IMR-90 (cell line): ENCODE data around the gene OSBPL2. TPM values are rescaled to one million over a fixed set of nuclear protein-coding genes. Genes with fewer than 3 reads are reported as not detected.
A peak's percentile ranks its signal among the peaks of the same experiment; 100 is the strongest.

Experiments used
- ATAC-seq: fragments of 200-7000 bp; cut with Tn5 transposase; 2 replicates; pipeline ENCODE4 v1.9.1; 2020; ENCODE audit warnings: low read depth, mild to moderate bottlenecking, moderate library complexity
- BruUV-seq: library from RNA; stranded (reverse); fragments of 400-500 nt; replicated peaks from 2 replicates; lab custom pipeline; 2021; lab: Mats Ljungman, UMichigan
- CTCF ChIA-PET: fragments of 300-600 bp; formaldehyde crosslinking; extraction: SDS; loops from one replicate; lab custom pipeline; 2021; ENCODE audit warnings: antibody characterized with exemption; lab: Yijun Ruan, JAX
- POLR2A ChIA-PET: fragments of 300-600 bp; sonication (Branson Sonifier 250); formaldehyde crosslinking; loops from one replicate; lab custom pipeline; 2022; ENCODE audit warnings: antibody characterized with exemption; ENCODE audit not compliant: unreplicated experiment; lab: Charles Lee
- DNase-seq: peaks from one replicate; pipeline ENCODE4 v3.0.0; 2013
- H2AFZ ChIP-seq: replicated peaks from 2 replicates; pipeline ENCODE3; 2013; ENCODE audit warnings: low read length, mild to moderate bottlenecking; ENCODE audit not compliant: poor library complexity
- H2AK5ac ChIP-seq: 2 replicates; pipeline ENCODE4 v1.6.1; 2013; ENCODE audit warnings: low read depth, low read length, inconsistent platforms
- H2AK9ac ChIP-seq: replicated peaks from 2 replicates; pipeline ENCODE3; 2013; ENCODE audit warnings: mild to moderate bottlenecking, low read depth, low read length, moderate library complexity; ENCODE audit not compliant: poor library complexity
- H2BK120ac ChIP-seq: 2 replicates; pipeline ENCODE4 v1.6.1; 2013; ENCODE audit warnings: low read depth, low read length, inconsistent platforms
- H2BK15ac ChIP-seq: 3 replicates; pipeline ENCODE4 v1.6.1; 2013; ENCODE audit warnings: low read depth, low read length, inconsistent platforms
- H2BK20ac ChIP-seq: 2 replicates; pipeline ENCODE4 v1.6.1; 2013; ENCODE audit warnings: low read depth, mild to moderate bottlenecking, inconsistent platforms, low read length, moderate library complexity
- H2BK5ac ChIP-seq: 2 replicates; pipeline ENCODE4 v1.6.1; 2013; ENCODE audit warnings: mild to moderate bottlenecking, low read depth, low read length, inconsistent platforms; ENCODE audit not compliant: poor library complexity, severe bottlenecking
- H3K14ac ChIP-seq: replicated peaks from 2 replicates; pipeline ENCODE4 v1.6.1; 2013; ENCODE audit warnings: low read depth, low read length, inconsistent platforms
- H3K18ac ChIP-seq: 2 replicates; pipeline ENCODE4 v1.6.1; 2013; ENCODE audit warnings: low read depth, low read length, control low read depth
- H3K23ac ChIP-seq: 2 replicates; pipeline ENCODE4 v1.6.1; 2013; ENCODE audit warnings: low read depth, low read length, inconsistent platforms
- H3K27ac ChIP-seq: 2 replicates; pipeline ENCODE4 v1.5.1; 2013; ENCODE audit warnings: mild to moderate bottlenecking, control low read depth, low read length; ENCODE audit not compliant: insufficient read depth
- H3K27me3 ChIP-seq: 2 replicates; pipeline ENCODE4 v1.6.1; 2013; ENCODE audit warnings: low read length; ENCODE audit not compliant: control insufficient read depth, insufficient read depth
- H3K36me3 ChIP-seq: 2 replicates; pipeline ENCODE4 v1.6.1; 2013; ENCODE audit warnings: low read length, mixed read lengths; ENCODE audit not compliant: control insufficient read depth, insufficient read depth
- H3K4ac ChIP-seq: 2 replicates; pipeline ENCODE4 v1.6.1; 2013; ENCODE audit warnings: low read depth, low read length, inconsistent platforms
- H3K4me1 ChIP-seq: 2 replicates; pipeline ENCODE4 v1.6.1; 2013; ENCODE audit warnings: low read length, mixed read lengths; ENCODE audit not compliant: control insufficient read depth, insufficient read depth
- H3K4me2 ChIP-seq: 2 replicates; pipeline ENCODE4 v1.6.1; 2013; ENCODE audit warnings: low read depth, mild to moderate bottlenecking, control low read depth, low read length, moderate library complexity
- H3K4me3 ChIP-seq: 2 replicates; pipeline ENCODE4 v1.5.1; 2013; ENCODE audit warnings: low read depth, mild to moderate bottlenecking, control low read depth, low read length, moderate library complexity; ENCODE audit not compliant: insufficient read depth
- H3K56ac ChIP-seq: 2 replicates; pipeline ENCODE4 v1.6.1; 2013; ENCODE audit warnings: low read length, inconsistent platforms; ENCODE audit not compliant: insufficient read depth; ENCODE audit errors: extremely low read depth
- H3K79me1 ChIP-seq, 2 experiments: 2 replicates each; pipeline ENCODE4 v1.6.1; 2013; ENCODE audit warnings: low read length in 2 of 2, inconsistent platforms in 1 of 2, low read depth in 1 of 2
- H3K9ac ChIP-seq: 2 replicates; pipeline ENCODE4 v1.6.1; 2013; ENCODE audit warnings: low read depth, low read length, control low read depth
- H3K9me1 ChIP-seq: 2 replicates; pipeline ENCODE4 v1.6.1; 2013; ENCODE audit warnings: low read length, inconsistent platforms; ENCODE audit not compliant: insufficient read depth
- H3K9me3 ChIP-seq: 2 replicates; pipeline ENCODE4 v1.6.1; 2013; ENCODE audit warnings: low read length; ENCODE audit not compliant: control insufficient read depth, insufficient read depth
- H4K20me1 ChIP-seq: 2 replicates; pipeline ENCODE4 v1.6.1; 2013; ENCODE audit warnings: low read length, inconsistent platforms; ENCODE audit not compliant: insufficient read depth
- H4K5ac ChIP-seq: 2 replicates; pipeline ENCODE4 v1.6.1; 2013; ENCODE audit warnings: mild to moderate bottlenecking, low read depth, low read length, control low read depth
- H4K8ac ChIP-seq, 2 experiments: 2 replicates each; pipeline ENCODE4 v1.6.1; 2013; ENCODE audit warnings: low read depth in 2 of 2, low read length in 2 of 2, control low read depth in 1 of 2, inconsistent platforms in 1 of 2
- H4K91ac ChIP-seq: 2 replicates; pipeline ENCODE4 v1.6.1; 2013; ENCODE audit warnings: low read depth, low read length, inconsistent platforms; ENCODE audit not compliant: insufficient read depth
- BHLHE40 ChIP-seq: fragments of 150-350 bp; IDR thresholded peaks from 2 replicates; pipeline ENCODE4 v1.6.1; 2016; ENCODE audit warnings: mild to moderate bottlenecking, low read depth, low read length
- CEBPB ChIP-seq: IDR thresholded peaks from 2 replicates; pipeline ENCODE4 v1.6.1; 2012; ENCODE audit warnings: low read depth, low read length, improper control_type of control experiment
- FOS ChIP-seq: fragments of 150-350 bp; IDR thresholded peaks from 2 replicates; pipeline ENCODE4 v1.6.1; 2016; ENCODE audit warnings: low read depth, low read length
- MAZ ChIP-seq: IDR thresholded peaks from 2 replicates; pipeline ENCODE4 v1.6.1; 2012; ENCODE audit warnings: low read depth, mild to moderate bottlenecking, low read length, improper control_type of control experiment, moderate library complexity, borderline replicate concordance
- MXI1 ChIP-seq: IDR thresholded peaks from 2 replicates; pipeline ENCODE4 v1.6.1; 2012; ENCODE audit warnings: low read depth, mild to moderate bottlenecking, low read length, moderate library complexity, borderline replicate concordance
- SMC3 ChIP-seq: fragments of 150-350 bp; IDR thresholded peaks from 2 replicates; pipeline ENCODE4 v1.6.1; 2016; ENCODE audit warnings: low read depth, mild to moderate bottlenecking, antibody characterized with exemption, low read length, moderate library complexity
- WGBS, 2 experiments: methylation state at CpG; one replicate each; pipeline versions ENCODE4 v1.1.5 to v1.1.7; 2013; ENCODE audit warnings: missing lambda C conversion rate in 2 of 2; ENCODE audit not compliant: insufficient read length in 1 of 2; ENCODE audit errors: extremely low coverage in 2 of 2; 5-methylcytosine and 5-hydroxymethylcytosine counted together
- dilution Hi-C: fragments of 300-500 bp; cut with HindIII; formaldehyde crosslinking; loops from one replicate; pipeline ENCODE4 v1.14.3; 2018; ENCODE audit warnings: low sequenced_read_pairs; ENCODE audit not compliant: unreplicated experiment
- in situ Hi-C: fragments of 300-500 bp; cut with MboI; formaldehyde crosslinking; loops from 3 replicates; pipeline ENCODE4 v1.14.3; 2019; ENCODE audit warnings: low sequenced_read_pairs, inconsistent platforms, mixed read lengths
- intact Hi-C: fragments of 100-400 bp; cut with micrococcal nuclease; formaldehyde crosslinking; loops from 2 replicates; pipeline ENCODE4 v1.10.0; 2022
- microRNA-seq, 2 experiments: library from miRNA; stranded (forward) in 1 of 2; unstranded in 1 of 2; fragments of 10-50 nt in 1 of 2; fragments of <30 nt in 1 of 2; gene quantifications in 1 of 2; microRNA quantifications in 1 of 2; one replicate each; pipeline versions ENCODE3 to v1.1.0; 2013 to 2020; ENCODE audit not compliant: insufficient read depth in 1 of 2, insufficient read length in 1 of 2, unreplicated experiment in 1 of 2
- polyA plus RNA-seq, 3 experiments: library from polyadenylated mRNA; depleted of rRNA; stranded (reverse); fragments of >200 nt; gene quantifications; 2 replicates each; pipeline ENCODE4 v1.2.3, GENCODE V29; 2012; ENCODE audit warnings: low replicate concordance in 1 of 3
- total RNA-seq: library from RNA; depleted of rRNA; stranded (reverse); fragments of >200 nt; gene quantifications from 2 replicates; pipeline ENCODE4 v1.2.3, GENCODE V29; 2012; rRNA removed
- TF ChIP-seq, protein P1 (sequence below): fragments of 150-350 bp; IDR thresholded peaks from 2 replicates; pipeline ENCODE4 v1.6.1; 2016; ENCODE audit warnings: low read depth, mild to moderate bottlenecking, low read length, moderate library complexity, borderline replicate concordance

Gene OSBPL2
- total and polyA plus RNA-seq, 2 of the 4 experiments (the other 2 are of a cell fraction), result 19.3 to 27.6 TPM

DNA sequence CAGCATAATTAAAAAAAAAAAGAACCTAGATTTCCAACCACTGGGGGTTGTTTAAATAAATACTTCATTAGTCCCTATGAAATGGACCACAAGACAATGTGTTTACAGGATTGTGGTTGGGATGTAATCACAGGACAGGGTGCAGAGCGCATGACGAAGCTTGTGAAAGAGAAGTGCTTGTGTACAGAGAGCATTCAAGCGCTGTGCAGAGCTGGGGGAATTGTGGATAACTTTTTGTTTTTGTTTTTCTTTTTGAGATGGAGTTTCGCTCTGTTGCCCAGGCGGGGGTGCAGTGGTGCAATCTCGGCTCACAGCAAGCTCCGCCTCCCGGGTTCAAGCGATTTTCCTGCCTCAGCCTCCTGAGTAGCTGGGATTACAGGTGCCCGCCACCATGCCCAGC lies 106.5 kb downstream of the OSBPL2 start:
- H3K4me1 ChIP-seq, result no peaks in the 10 kb centered on the region; the same call in 1 of the 2 replicates
- POLR2A ChIA-PET, result no interaction called here
- intact Hi-C loops (no loop called here), in situ Hi-C loops (no loop called here), dilution Hi-C loops (no loop called here)
- peaks cover 3% of the 10 kb centered on the region; the same call in 1 of the 2 replicates for H3K36me3 ChIP-seq
- H3K27ac ChIP-seq, result no peak overlapping the region
- TF ChIP-seq MAZ, result no peak
- TF ChIP-seq, protein P1, sequence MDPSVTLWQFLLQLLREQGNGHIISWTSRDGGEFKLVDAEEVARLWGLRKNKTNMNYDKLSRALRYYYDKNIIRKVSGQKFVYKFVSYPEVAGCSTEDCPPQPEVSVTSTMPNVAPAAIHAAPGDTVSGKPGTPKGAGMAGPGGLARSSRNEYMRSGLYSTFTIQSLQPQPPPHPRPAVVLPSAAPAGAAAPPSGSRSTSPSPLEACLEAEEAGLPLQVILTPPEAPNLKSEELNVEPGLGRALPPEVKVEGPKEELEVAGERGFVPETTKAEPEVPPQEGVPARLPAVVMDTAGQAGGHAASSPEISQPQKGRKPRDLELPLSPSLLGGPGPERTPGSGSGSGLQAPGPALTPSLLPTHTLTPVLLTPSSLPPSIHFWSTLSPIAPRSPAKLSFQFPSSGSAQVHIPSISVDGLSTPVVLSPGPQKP, result no peak
- TF ChIP-seq SMC3, result no peak
- TF ChIP-seq CEBPB, result peak; percentile 66
- TF ChIP-seq FOS, result peak; percentile 7; the same call in 1 of the 2 replicates
- TF ChIP-seq MXI1, result peak; percentile 37; the same call in 1 of the 2 replicates
- TF ChIP-seq BHLHE40, result peak; percentile 63; the same call in 1 of the 2 replicates
- H4K8ac ChIP-seq, result no peak overlapping the region
- H2AK9ac ChIP-seq, result no peak overlapping the region
- peaks cover 2% of the 10 kb centered on the region; the same call in 1 of the 2 replicates for H3K9me1 ChIP-seq
- no peak overlapping the region for H2AK5ac ChIP-seq
- 69% methylated on average over 6 of the region's 10 CpGs; no CpG with 5 or more reads in 1 of the 2 experiments for WGBS, 2 experiments
- H2BK15ac ChIP-seq, result no peak overlapping the region
- CTCF ChIA-PET, result interaction anchor here (0.8 to 1.2 kb wide), 4 partner anchors 12 to 43 kb away, joined by 4 read pairs; no protein-coding TSS in a partner anchor
- H2BK120ac ChIP-seq, result no peak overlapping the region
- no peak overlapping the region for H3K4ac ChIP-seq
- H2BK20ac ChIP-seq, result no peak overlapping the region
- ATAC-seq (peak; percentile 99), DNase-seq (peak; percentile 91)
- no peaks in the 10 kb centered on the region for H3K79me1 ChIP-seq
- no peak overlapping the region for H2BK5ac ChIP-seq
- H3K18ac ChIP-seq, result no peak overlapping the region
- H4K5ac ChIP-seq, result no peak overlapping the region
- peaks cover 2% of the 10 kb centered on the region for H3K9me3 ChIP-seq
- no peak overlapping the region for H3K56ac ChIP-seq
- H3K9ac ChIP-seq, result no peak overlapping the region
- no peak overlapping the region for H4K91ac ChIP-seq
- H3K23ac ChIP-seq, result no peak overlapping the region
- no peaks in the 10 kb centered on the region for H4K20me1 ChIP-seq
- H3K14ac ChIP-seq, result no peak overlapping the region
- no peak overlapping the region for H3K4me3 ChIP-seq
- H2AFZ ChIP-seq, result no peak overlapping the region
- no peaks in the 10 kb centered on the region for H3K27me3 ChIP-seq
- no TSS peak for BruUV-seq
- no peak overlapping the region for H3K4me2 ChIP-seq

Small RNA genes lying within 50 kb of the gene (microRNA-seq; reads per million reads assigned to microRNA genes)
- gene MIR4758 (ENCODE audit: unreplicated experiment), result not detected

Other genes with a start within 250 kb of the OSBPL2 start
- gene TAF4, start 172.6 kb upstream of the OSBPL2 start, total RNA-seq, result 1.4 and 1.7 TPM in 2 replicates
- gene TAF4, start 172.6 kb upstream of the OSBPL2 start, polyA plus RNA-seq (2012; rRNA removed), result 4.9 and 5.1 TPM in 2 replicates
- gene LSM14B, start 116.0 kb upstream of the OSBPL2 start, total RNA-seq, result 23.7 and 30.6 TPM in 2 replicates
- gene LSM14B, start 116.0 kb upstream of the OSBPL2 start, polyA plus RNA-seq (2012; rRNA removed), result 41.1 and 46.7 TPM in 2 replicates
- gene PSMA7, start 95.1 kb upstream of the OSBPL2 start, total RNA-seq, result 458 and 487 TPM in 2 replicates
- 417 and 520 TPM in 2 replicates for gene PSMA7, start 95.1 kb upstream of the OSBPL2 start, polyA plus RNA-seq (2012; rRNA removed)
- gene SS18L1, start 94.8 kb upstream of the OSBPL2 start, total RNA-seq, result 8.1 and 10.6 TPM in 2 replicates
- 12.2 and 15.6 TPM in 2 replicates for gene SS18L1, start 94.8 kb upstream of the OSBPL2 start, polyA plus RNA-seq (2012; rRNA removed)
- gene MTG2, start 55.5 kb upstream of the OSBPL2 start, total RNA-seq, result 11.5 and 12.2 TPM in 2 replicates
- gene MTG2, start 55.5 kb upstream of the OSBPL2 start, polyA plus RNA-seq (2012; rRNA removed), result 23.9 and 25.2 TPM in 2 replicates
- not detected in 2 replicates for gene HRH3, start 18.2 kb upstream of the OSBPL2 start, total RNA-seq
- not detected in 2 replicates for gene HRH3, start 18.2 kb upstream of the OSBPL2 start, polyA plus RNA-seq (2012; rRNA removed)
- gene ADRM1, start 64.5 kb downstream of the OSBPL2 start, total RNA-seq, result 96.9 and 103 TPM in 2 replicates
- 149 and 188 TPM in 2 replicates for gene ADRM1, start 64.5 kb downstream of the OSBPL2 start, polyA plus RNA-seq (2012; rRNA removed)
- gene LAMA5, start 128.8 kb downstream of the OSBPL2 start, total RNA-seq, result 0.56 and 0.90 TPM in 2 replicates
- 7.3 and 11.4 TPM in 2 replicates for gene LAMA5, start 128.8 kb downstream of the OSBPL2 start, polyA plus RNA-seq (2012; rRNA removed)
- 2,710 and 3,846 TPM in 2 replicates for gene RPS21, start 148.6 kb downstream of the OSBPL2 start, total RNA-seq
- gene RPS21, start 148.6 kb downstream of the OSBPL2 start, polyA plus RNA-seq (2012; rRNA removed), result 4,298 and 4,766 TPM in 2 replicates
- 1.1 and 1.4 TPM in 2 replicates for gene CABLES2, start 168.8 kb downstream of the OSBPL2 start, total RNA-seq
- gene CABLES2, start 168.8 kb downstream of the OSBPL2 start, polyA plus RNA-seq (2012; rRNA removed), result 5.1 TPM in 2 replicates
- gene RBBP8NL, start 189.0 kb downstream of the OSBPL2 start, total RNA-seq, result not detected in 2 replicates
- not detected in 2 replicates for gene RBBP8NL, start 189.0 kb downstream of the OSBPL2 start, polyA plus RNA-seq (2012; rRNA removed)
- not detected in 2 replicates for gene GATA5, start 237.5 kb downstream of the OSBPL2 start, total RNA-seq
- not detected in 2 replicates for gene GATA5, start 237.5 kb downstream of the OSBPL2 start, polyA plus RNA-seq (2012; rRNA removed)